ENCODE measurements around the gene LLCFC1.

LLCFC1 gene

DNA sequence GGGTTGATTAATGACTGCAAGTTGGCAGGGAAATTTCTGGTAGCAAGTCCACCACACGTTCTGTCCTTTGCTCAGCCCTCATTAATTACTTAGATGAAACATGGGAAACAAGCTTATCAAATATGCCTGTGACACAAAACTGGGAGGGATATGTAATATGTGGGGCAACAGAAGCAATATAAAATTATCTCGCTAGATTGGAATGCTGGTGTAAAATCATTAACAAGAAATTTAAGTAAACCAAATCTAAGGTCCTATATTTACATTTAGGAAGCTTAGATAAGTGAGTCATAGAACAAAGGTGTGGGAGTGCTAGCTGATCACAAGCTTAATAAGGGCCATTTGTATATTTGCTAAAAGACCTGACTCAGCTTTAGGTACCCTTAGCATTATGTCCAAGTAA is 29.3 kb upstream of the LLCFC1 start:
- in situ Hi-C loops (cut with HindIII; ENCODE audit: low sequenced_read_pairs): no loop called here

DNA sequence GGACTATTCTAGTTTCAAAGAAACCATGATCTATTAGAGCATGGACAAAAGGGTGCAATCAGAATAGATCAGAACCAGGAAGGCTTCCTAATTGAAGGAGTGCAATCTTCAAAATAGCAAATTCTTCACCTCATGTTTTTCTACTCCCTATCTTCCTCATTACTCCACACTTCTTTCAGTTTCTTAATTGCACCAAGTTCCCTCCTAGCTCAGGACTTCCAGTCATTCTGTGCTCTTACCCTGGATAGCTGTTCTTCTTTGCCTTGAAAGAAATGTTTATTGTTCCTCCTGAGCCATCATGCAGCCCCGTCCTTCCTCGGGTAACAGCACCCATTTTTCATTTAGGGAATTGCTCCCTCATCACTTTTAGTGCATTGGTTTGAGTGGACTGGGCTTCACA is 28.8 kb upstream of the LLCFC1 start:
- in situ Hi-C loops (cut with HindIII; ENCODE audit: low sequenced_read_pairs): no loop called here

DNA sequence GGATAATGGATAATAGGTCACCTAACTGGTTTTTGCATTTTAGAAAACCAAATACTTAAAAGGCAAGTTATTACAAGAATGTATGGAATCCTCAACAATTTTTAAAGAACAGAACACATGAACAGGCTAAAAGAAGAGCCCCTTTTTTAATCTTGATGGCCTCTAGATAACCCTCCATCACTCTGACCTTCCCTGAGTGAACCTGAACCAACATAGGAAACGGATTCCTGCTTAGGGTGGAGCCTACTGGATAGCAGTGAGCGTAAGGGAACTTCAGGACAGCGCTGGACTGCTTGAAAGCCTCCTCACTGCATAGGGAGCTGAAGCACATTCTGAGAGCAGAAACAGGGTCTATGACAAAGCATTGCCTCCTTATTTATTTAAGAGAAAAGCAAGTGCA is 26.2 kb upstream of the LLCFC1 start:
- in situ Hi-C loops (cut with HindIII; ENCODE audit: low sequenced_read_pairs): no loop called here

DNA sequence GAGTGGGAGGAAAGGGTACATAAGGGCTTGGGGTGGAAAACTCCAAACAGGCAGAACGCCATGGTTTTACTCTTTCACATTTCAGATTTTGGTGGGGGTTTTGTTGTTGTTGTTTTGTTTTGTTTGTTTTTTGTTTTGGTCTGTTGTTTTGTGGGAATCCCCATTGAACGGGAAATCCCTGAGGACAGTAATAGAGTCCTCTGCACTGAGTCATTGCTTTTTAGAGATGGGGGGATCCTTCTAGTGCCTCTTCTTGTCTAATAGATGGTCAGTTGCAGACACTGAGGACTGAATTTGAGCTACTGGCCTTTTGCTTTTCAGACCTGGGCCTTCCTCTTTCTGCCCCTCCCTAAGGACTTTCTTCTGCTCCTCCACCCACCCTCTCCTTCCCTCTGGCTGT is 25.7 kb upstream of the LLCFC1 start:
- in situ Hi-C loops (cut with HindIII; ENCODE audit: low sequenced_read_pairs): no loop called here

DNA sequence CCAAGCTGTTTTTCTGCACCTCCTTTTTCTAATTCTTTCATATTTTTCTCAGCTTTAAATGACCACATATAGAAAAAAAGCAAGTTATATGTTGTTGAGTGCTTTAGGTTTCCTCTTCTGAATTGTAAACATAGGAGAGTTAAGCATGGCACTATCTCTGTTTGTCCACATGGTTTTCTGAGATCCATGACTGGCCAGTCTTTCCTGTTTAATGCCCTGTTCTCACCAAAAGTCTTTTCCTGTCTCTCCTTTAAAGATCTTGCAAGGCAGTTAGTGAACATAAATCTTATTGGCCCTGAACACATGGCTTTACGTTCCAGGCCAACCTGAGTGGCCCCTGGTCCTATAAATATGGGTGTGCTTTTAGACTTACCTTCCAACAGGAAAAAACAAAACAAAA is 25.2 kb upstream of the LLCFC1 start:
- in situ Hi-C loops (cut with HindIII; ENCODE audit: low sequenced_read_pairs): no loop called here

DNA sequence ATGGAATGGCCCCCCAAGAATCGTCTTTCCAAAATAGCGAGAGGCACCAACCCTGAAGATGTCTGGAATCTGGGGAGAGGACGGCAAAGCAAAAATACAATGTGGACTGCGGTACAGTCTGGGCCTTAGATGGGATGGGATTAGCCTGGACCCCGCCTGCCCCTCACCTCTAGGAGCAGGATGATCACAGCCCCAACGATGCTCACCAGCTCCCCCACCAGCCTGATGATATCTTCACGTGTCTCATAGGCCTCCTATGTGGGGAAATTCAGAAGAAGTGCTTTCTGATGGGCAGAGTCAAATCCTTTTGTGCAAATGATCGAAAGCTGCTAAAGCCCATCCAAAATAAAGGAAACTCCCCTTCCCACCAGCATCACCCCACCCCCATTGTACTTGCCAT is 24.0 kb upstream of the LLCFC1 start:
- in situ Hi-C loops (cut with HindIII; ENCODE audit: low sequenced_read_pairs): no loop called here

DNA sequence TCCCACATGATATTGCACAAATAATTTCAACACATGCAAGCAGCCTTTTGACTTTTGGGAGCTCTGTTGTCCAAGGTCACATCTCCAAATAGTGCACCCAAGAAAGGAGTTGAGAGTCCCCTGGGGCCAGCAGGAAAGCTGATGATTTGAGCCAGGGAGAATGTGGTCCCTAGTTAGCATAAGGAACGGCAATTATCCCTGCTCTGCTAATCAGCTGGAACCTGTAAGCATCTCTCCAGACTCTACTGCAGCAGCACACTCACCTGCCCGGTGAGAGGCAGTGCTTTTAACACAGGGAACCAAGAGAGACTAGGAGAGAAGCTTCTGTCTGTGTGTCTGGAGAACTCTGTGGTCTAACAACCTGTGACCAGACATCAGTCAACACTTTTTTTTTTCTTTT is 22.8 kb upstream of the LLCFC1 start:
- in situ Hi-C loops (cut with HindIII; ENCODE audit: low sequenced_read_pairs): no loop called here

DNA sequence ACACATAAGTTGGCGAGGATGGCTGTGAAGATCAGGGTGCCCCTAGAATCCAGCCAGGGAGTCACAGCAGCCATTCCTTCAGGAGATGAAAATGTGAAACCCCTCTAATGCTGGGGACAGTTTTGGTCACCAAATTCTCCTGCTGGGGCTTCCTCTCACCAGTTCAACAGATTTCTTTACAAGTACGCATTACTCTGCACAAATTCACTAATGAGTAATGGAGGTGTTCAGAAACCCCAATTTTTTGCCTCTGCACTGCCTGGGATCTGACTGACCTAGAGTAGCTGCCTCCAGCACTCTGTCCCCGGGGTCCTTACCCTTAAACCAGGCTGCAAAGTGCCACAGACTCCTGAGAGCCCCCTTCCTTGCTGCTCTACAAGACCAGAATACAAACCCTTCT is 21.8 kb upstream of the LLCFC1 start:
- in situ Hi-C loops (cut with HindIII; ENCODE audit: low sequenced_read_pairs): no loop called here

DNA sequence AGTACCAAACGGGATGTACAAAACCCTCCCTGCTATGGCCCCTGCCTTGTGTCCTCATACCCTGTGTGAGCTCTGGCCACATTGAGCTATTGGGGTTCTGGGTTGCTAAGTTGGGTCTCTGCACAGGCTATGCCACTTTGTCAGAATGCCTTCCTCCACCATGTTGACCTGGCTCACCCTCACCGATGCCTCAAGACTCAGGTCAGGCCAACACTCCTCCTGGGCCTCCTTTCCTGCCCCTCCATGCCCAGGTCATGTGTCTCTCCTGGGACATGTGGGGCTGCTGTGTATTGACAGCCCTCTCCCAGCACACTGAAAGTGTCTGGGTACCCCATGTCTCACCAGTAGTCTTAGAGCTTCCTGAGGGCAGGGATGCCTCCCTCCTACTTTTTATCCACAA is 20.4 kb upstream of the LLCFC1 start:
- in situ Hi-C loops (cut with HindIII; ENCODE audit: low sequenced_read_pairs): no loop called here

DNA sequence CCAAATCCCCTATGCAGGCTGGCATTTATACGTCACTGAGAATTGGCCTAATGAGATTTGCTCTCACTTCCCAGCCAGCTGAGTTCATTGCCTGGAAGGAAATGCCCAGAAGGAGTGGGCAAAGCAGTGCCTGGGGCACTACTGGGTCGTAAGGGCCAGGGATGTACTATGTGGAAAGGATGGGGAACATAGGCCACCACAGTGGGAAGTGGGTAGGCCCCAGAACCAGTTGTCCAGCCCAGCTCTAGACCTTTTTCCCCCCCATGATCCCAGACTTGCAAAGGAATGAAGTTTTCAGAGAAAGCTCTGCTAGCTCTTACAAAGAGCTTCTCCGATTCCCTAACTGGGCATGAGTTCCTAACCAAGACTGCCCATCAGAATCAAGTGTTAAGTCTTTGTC is 19.6 kb upstream of the LLCFC1 start:
- in situ Hi-C loops (cut with HindIII; ENCODE audit: low sequenced_read_pairs): no loop called here

DNA sequence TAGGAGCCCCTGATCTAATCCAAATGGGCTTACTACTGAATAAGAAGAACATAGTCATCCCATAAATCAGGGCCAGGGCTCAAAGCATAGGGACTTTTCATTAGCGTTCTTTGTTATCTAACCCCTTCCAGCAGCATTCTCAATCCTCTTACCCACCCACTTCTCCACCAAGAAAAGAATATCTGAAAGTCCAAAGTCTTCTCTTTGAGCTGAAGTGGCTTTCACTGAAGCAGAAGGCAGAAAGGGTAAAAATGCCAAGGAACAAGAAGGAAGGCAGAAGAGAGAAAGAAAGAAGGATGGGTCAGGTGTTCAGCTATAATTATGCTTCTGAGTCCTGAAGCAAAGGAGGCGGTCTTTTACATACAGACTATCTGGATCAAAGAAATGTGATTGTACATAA is 15.9 kb upstream of the LLCFC1 start:
- in situ Hi-C loops (cut with HindIII; ENCODE audit: low sequenced_read_pairs): no loop called here

DNA sequence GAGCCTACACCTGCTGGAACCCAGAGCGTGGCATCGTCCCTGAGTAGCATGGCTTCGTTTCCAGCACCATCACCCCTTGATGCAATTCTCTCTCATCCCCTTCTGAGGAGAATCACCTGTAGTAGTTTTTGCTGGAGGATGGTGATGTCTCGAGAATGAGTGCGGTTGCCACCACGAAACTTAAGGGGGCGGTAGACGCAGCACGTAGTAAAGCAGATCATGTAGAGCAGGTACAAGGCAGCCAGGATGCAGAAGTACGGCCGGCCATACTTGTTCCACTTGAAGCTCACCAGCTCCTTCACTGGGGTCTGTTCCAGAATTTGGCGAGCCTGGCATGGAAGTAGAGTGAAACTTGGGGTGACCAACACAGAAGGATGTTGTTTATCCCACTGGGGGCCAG is 13.9 kb upstream of the LLCFC1 start:
- in situ Hi-C loops (cut with HindIII; ENCODE audit: low sequenced_read_pairs): no loop called here

DNA sequence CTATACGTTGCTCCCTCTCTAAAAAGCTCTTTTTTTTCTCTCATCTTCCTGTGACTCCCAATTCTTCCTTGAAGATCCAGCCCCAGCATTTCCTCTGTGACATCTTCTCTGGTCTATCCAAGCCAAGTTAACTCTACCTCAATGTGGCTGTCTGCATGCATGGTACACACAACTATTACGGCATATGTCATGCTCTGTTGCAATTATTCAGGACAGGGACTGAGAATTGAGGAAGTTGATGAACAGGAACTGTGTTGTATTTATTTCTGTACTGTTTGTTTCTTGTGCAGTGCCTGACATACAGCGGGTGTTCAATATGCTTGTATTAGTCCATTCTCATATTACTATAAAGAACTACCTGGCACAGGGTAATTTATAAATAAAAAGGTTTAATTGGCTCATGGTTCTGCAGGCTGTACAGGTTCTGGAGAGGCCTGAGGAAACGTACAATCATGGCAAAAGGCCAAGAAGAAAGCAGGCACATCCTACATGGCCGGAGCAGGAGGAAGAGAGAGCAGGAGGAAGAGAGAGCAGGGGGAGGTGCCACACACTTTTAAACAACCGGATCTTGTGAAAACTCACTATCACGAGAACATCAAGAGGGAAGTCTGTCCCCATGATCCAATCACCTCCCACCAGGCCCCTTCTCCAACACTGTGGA is 12.1 kb upstream of the LLCFC1 start:
- in situ Hi-C loops (cut with HindIII; ENCODE audit: low sequenced_read_pairs): no loop called here

DNA sequence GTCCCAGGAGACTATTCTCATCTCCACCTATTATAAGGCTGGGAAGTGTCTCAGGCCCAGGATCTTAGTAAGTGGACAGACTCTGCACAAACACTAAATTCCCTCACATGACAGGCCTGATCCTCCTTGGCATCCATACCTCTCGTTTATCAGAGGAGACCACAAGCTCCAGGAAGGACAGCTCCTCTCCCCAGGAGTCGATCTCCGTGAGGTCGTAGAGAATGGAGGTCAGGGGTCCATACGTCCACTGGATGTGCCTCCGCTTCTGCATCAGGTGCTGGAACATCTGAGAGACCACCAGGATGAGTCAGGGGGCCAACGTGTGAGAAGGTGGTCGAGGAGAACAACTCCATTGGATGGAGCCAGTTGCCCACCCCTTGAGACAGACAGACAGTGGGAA is 11.3 kb upstream of the LLCFC1 start:
- in situ Hi-C loops (cut with HindIII; ENCODE audit: low sequenced_read_pairs): no loop called here

DNA sequence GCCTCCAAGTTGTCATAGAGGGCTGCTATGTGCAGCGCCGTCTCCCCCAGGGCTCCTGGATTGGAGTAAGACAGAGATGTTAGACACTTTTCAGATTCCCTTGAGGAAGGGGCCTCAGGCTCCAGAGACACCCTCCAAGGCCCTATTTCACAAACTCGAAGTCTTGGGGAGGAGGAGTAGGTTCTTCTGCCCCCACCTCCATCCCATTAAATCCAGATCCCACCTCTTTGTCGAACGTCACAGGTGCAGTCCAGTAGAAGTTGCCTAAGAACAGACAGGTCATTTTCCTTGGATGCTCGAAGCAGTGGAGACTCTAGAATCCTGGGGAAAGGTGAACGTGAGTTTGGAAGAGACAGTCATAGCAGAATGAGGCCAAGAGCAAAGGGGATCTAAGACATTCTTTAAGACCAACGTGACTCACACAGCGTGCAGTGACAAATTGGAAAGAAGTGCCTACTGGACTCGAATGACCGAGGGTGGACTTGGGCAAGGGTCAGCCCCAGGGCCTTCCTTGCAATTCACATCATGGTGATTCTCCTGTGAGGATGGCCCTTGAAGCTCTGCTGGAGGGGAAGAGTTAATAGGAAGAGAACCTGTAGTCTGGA is 9.1 kb upstream of the LLCFC1 start:
- in situ Hi-C loops (cut with HindIII; ENCODE audit: low sequenced_read_pairs): no loop called here

DNA sequence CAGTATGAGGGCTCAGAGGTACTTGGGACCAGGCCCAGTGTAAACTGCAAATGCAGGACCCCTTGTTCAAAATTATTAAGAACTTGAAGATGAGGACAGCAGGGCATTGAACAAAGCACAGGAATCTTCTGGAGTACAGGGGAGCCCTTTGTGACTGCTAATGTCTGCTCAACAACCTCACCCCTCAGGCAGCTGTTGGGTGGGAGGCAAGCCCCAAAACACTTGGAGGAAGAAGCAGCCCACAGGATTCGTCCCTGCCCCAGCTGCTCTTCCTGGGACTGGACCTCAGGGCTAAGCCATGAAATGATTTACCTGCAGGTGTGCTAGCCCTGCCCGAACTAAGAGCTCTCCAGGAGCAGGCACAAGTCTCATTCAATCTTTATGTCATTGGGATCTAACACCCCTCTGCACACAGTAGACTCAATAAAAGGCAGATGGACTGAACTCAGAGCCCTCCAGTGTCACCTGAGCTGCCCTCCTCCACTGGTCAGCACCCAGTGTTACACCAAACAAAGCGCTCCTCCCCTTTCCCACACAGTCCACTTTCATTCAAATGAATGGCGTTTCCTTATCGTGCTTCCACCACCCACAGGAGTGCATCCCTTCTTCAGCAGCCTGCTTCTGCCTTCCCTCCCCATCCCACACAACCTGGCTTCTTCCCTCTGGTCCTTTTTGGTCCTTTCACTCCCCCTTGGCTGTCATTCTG is 6.7 kb upstream of the LLCFC1 start:
- in situ Hi-C loops (cut with HindIII; ENCODE audit: low sequenced_read_pairs): no loop called here

DNA sequence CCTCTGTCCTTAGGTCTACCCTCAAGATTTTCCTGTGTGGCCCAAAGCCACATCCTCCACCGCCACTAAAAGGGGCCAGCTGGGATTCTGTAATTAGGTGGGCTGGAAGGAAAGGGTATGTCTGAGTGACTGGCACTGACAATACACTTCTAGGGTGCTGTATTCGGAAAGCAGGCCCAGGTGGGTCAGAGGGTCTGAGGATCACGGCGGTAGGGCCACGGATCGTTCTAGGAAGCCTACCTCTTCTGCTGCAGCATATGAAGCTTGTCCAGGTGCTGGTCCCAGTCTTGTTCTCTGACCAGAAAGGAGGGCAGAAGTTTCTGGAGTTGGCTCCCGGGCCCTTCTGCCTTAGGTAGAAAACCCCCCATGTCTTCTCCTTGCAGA is 6.2 kb upstream of the LLCFC1 start:
- in situ Hi-C loops (cut with HindIII; ENCODE audit: low sequenced_read_pairs): no loop called here

DNA sequence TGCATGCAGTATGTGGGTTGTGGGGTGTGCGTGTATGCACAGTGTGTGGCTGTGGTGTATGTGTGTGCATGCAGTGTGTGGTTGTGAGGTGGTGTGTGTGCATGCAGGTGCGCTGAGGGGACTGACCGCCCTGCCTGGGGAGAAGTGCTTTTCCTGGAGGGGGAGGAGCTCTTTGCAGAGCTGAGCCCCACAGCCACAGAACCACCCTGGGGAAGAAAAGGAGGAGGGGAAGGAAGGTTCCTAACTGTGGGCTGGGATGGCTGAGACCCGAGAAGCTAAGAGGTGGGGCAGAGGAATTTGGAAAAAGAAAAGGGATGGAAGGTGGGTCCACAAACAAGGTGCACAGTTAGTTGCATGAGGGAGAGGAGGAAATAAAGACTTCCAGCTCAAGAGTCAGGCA is 5.7 kb upstream of the LLCFC1 start, which contains the start of gene TRPV5:
Gene TRPV5, minus strand, starts transcription at position 123 of the 400 bp plus-strand sequence. CDS start 287 bp downstream, outside the sequence.
- in situ Hi-C loops (cut with HindIII; ENCODE audit: low sequenced_read_pairs): no loop called here

DNA sequence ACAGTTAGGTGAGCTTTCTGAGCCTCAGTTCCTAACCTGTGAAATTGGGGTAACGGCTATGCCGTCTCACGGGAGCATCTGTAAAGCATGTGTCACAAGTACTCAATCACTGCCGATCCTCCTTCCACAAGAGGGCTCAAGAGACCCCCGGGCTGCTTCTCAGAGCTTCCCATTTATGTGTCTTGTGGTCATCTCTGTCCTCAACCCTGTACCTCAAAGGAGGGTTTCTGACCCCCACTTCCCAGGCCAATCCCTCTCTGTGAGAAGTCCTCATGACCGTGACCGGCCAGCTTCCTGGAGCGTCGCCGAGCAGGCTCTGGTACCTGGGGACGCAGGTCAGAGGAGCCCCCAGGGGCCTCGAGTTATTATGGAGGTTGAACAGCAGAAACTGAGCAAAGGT is 5.2 kb upstream of the LLCFC1 start:
- in situ Hi-C loops (cut with HindIII; ENCODE audit: low sequenced_read_pairs): no loop called here

DNA sequence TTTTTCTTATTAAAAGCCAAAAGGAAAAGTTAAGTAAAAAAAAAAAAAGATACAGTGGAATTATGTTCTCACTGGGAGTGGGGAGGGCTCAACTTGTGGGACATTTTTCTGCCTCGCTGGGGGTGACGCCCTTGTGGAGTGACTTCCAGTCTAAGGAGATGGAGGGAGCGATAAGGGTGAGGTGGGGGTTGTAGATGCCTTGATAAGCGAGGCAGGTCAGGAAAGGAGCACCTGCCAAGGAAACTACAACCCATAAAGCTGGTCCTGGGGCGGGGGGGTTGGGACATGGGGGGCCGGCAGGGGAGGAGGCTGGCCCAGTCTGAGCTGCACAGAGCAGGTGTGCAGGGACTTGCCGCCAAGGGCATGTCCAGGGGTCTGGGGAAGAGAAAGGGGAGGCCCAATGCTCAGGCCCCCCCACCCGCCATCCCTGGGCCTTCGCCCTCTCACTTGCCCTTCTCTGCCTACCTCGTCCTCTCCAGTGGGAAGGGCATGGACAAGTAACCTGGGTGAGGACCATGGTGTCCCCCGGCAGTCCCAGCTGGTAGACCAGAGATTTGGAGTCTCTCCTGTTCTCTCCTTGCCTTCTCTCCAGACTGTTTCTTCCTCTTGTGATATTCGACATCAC is 3.2 kb upstream of the LLCFC1 start:
- in situ Hi-C loops (cut with HindIII; ENCODE audit: low sequenced_read_pairs): no loop called here

DNA sequence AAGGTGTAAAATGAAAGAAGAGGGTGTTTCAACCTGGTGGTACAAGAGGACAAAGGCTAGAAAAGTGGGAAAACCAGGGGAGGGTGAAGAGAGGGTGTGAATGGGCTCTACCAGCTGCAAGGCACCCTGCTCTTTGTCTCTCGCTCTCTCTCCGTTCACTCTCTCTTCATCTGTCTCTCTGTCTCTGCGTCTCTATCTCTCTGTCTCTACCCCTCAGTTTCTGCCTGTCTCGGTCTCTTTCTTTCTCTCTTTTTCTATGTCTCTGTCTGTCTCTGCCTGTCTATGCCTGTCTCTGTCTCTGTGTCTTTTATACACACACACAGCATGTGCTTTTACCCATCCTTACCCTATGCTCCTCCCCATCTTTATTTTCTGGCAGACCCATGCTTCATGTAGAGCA is 673 bp upstream of the LLCFC1 start:
- in situ Hi-C loops (cut with HindIII; ENCODE audit: low sequenced_read_pairs): no loop called here

DNA sequence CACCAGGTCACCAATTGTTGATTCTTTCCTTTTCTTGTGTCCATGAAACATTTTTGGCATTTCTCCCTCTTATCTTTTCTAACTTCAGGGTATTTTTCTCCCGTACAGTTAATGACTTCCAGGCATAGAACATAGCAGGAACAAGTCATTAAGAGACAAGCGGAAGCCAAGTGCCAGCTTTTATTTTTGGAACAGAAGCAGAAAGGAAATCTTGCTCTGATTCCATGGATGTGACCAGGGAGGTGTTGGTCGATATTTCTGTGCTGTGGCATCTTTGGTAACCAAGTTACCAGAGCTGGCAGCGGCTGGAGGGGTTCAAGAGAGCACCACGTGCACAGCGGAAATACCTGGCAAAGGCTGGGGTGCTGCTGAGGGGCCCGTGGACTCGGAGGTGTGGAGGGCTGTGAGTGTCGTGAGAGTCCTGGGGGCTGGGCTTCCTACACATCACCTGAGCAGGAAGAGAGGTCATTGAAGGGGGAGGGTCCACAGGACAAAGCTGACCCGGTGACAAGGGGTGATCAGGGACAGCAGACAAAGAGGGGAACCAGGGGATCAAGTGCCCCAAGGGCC is 1.8 kb downstream of the LLCFC1 start:
- in situ Hi-C loops (cut with HindIII; ENCODE audit: low sequenced_read_pairs): no loop called here
